Smooth muscle cell (in vitro differentiated cells): Measurements from ENCODE around the gene DSTN. TPM values are rescaled to one million over a fixed set of nuclear protein-coding genes. Genes with fewer than 3 reads are reported as not detected.

Source experiments
- DNase-seq: peaks from one replicate; lab custom pipeline; 2025; ENCODE audit not compliant: unreplicated experiment; lab: John Stamatoyannopoulos, UW
- H2AFZ ChIP-seq: fragments of 200-600 bp; sonication (generic); 2 replicates; pipeline ENCODE4 v1.6.0; 2016; ENCODE audit warnings: antibody characterized with exemption, low read depth, mild to moderate bottlenecking
- H3F3A ChIP-seq: fragments of 200-600 bp; sonication (generic); 2 replicates; pipeline ENCODE4 v1.6.0; 2017; ENCODE audit warnings: antibody characterized with exemption, low read depth
- H3K27ac ChIP-seq: fragments of 200-600 bp; sonication (generic); 2 replicates; pipeline ENCODE4 v1.5.1; 2016; ENCODE audit warnings: low read depth, mild to moderate bottlenecking
- H3K27me3 ChIP-seq: fragments of 200-600 bp; sonication (generic); 2 replicates; pipeline ENCODE4 v1.6.1; 2016; ENCODE audit warnings: low read depth, mild to moderate bottlenecking
- H3K36me3 ChIP-seq: fragments of 200-600 bp; sonication (generic); 2 replicates; pipeline ENCODE4 v1.5.1; 2016; ENCODE audit warnings: low read depth
- H3K4me1 ChIP-seq: fragments of 200-600 bp; sonication (generic); 2 replicates; pipeline ENCODE4 v1.5.1; 2016; ENCODE audit warnings: low read depth
- H3K4me2 ChIP-seq: fragments of 200-600 bp; sonication (generic); 2 replicates; pipeline ENCODE4 v1.6.0; 2016; ENCODE audit warnings: mild to moderate bottlenecking
- H3K4me3 ChIP-seq: fragments of 200-600 bp; sonication (generic); 2 replicates; pipeline ENCODE4 v1.5.1; 2016; ENCODE audit warnings: mild to moderate bottlenecking
- H3K79me2 ChIP-seq: fragments of 200-600 bp; sonication (generic); 2 replicates; pipeline ENCODE4 v1.6.0; 2016; ENCODE audit warnings: low read depth, mild to moderate bottlenecking
- H3K9ac ChIP-seq: fragments of 200-600 bp; sonication (generic); 2 replicates; pipeline ENCODE4 v1.6.0; 2016; ENCODE audit warnings: low read depth
- H3K9me3 ChIP-seq: fragments of 200-600 bp; sonication (generic); replicated peaks from 2 replicates; pipeline ENCODE4 v1.5.1; 2016; ENCODE audit warnings: low read depth
- H4K20me1 ChIP-seq: fragments of 200-600 bp; sonication (generic); 2 replicates; pipeline ENCODE4 v1.6.0; 2016; ENCODE audit warnings: low read depth
- WGBS: methylation state at CpG from one replicate; pipeline ENCODE4 v1.1.7; 2016; ENCODE audit warnings: low lambda C conversion rate; 5-methylcytosine and 5-hydroxymethylcytosine counted together
- polyA plus RNA-seq: library from polyadenylated mRNA; unstranded; fragments of >200 nt; fragmentation: Nextera tagmentation; extraction: Ambion mirVana; gene quantifications from 2 replicates; pipeline ENCODE4 v1.2.1, GENCODE V29; 2016
- total RNA-seq: library from RNA; depleted of rRNA; stranded (reverse); fragments of >200 nt; gene quantifications from 2 replicates; pipeline ENCODE4 v1.2.3, GENCODE V29; 2014
- TF ChIP-seq, protein P1 (sequence below): fragments of 200-600 bp; sonication (generic); IDR thresholded peaks from 2 replicates; pipeline ENCODE4 v1.5.1; 2017; ENCODE audit warnings: borderline replicate concordance, mild to moderate bottlenecking, antibody characterized with exemption; ENCODE audit not compliant: insufficient read depth, poor library complexity, severe bottlenecking

DSTN gene
- total and polyA plus RNA-seq, 2 experiments from 2014 or later = 486 to 534 TPM

DNA sequence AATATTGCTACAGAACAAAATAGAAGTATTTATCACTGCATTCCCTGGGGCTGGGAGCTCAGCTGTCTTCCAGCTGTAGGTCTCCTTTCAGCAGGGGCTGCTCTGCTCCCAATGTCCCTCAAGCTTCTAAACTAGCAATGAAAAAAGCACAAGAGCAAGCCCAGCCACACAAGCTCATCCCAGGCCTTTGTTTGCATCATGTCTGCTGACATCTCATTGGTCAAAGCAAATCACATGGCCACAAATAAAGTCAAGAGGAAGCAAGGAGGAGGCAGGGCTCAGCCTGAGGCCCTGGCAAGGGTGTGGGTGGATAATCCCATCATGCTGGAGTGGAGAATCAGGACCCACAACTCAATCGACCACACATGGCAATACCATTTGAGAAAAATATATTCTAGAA lies 36.5 kb upstream of the DSTN start:
- peak overlapping the region; percentile 35 for H2AFZ ChIP-seq
- no peaks in the 10 kb centered on the region for H3K27me3 ChIP-seq
- H3K4me3 ChIP-seq = no peak overlapping the region
- H3K9me3 ChIP-seq = no peaks in the 10 kb centered on the region
- peak overlapping the region; percentile 44 for H3K4me2 ChIP-seq
- no peak overlapping the region for H3K27ac ChIP-seq
- no peak overlapping the region for H3K9ac ChIP-seq
- peaks cover 8% of the 10 kb centered on the region for H3K4me1 ChIP-seq
- 10% methylated on average over 1 of the region's 1 CpG for whole genome bisulfite sequencing
- H3K36me3 ChIP-seq = no peaks in the 10 kb centered on the region
- peaks cover 4% of the 10 kb centered on the region for H3F3A ChIP-seq
- H4K20me1 ChIP-seq = no peaks in the 10 kb centered on the region
- DNase-seq = no peak
- no peaks in the 10 kb centered on the region for H3K79me2 ChIP-seq
- TF ChIP-seq, protein P1, sequence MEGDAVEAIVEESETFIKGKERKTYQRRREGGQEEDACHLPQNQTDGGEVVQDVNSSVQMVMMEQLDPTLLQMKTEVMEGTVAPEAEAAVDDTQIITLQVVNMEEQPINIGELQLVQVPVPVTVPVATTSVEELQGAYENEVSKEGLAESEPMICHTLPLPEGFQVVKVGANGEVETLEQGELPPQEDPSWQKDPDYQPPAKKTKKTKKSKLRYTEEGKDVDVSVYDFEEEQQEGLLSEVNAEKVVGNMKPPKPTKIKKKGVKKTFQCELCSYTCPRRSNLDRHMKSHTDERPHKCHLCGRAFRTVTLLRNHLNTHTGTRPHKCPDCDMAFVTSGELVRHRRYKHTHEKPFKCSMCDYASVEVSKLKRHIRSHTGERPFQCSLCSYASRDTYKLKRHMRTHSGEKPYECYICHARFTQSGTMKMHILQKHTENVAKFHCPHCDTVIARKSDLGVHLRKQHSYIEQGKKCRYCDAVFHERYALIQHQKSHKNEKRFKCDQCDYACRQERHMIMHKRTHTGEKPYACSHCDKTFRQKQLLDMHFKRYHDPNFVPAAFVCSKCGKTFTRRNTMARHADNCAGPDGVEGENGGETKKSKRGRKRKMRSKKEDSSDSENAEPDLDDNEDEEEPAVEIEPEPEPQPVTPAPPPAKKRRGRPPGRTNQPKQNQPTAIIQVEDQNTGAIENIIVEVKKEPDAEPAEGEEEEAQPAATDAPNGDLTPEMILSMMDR = no peak

DNA sequence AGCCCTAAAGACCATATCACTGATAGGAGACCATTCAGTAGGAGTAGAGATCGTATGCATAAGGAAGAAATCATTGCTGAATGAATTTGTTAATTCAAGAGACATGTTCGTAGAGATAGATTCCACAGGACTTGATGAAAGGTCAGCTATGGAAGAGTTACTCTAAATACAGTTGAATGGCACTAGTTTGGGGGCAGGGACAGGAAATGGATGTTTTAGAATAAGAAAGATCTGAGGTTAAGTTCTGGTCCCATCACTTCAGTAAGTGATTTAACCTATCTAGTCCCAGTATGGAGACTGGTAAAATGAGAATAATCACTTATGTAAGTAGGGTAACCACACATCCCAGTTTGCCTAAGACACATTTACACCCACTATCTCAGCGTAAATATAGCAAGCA lies 35.8 kb upstream of the DSTN start:
- TF ChIP-seq, protein P1 = no peak
- H2AFZ ChIP-seq = no peak overlapping the region
- H3F3A ChIP-seq = peaks cover 4% of the 10 kb centered on the region
- DNase-seq = no peak
- H3K27ac ChIP-seq = no peak overlapping the region
- H3K9me3 ChIP-seq = no peaks in the 10 kb centered on the region
- no peaks in the 10 kb centered on the region for H3K27me3 ChIP-seq
- H3K36me3 ChIP-seq = no peaks in the 10 kb centered on the region
- peak overlapping the region; percentile 44 for H3K4me2 ChIP-seq
- 84% methylated on average over 3 of the region's 3 CpGs for WGBS
- no peak overlapping the region for H3K4me3 ChIP-seq
- peaks cover 8% of the 10 kb centered on the region for H3K4me1 ChIP-seq
- H4K20me1 ChIP-seq = no peaks in the 10 kb centered on the region
- no peaks in the 10 kb centered on the region for H3K79me2 ChIP-seq
- no peak overlapping the region for H3K9ac ChIP-seq

DNA sequence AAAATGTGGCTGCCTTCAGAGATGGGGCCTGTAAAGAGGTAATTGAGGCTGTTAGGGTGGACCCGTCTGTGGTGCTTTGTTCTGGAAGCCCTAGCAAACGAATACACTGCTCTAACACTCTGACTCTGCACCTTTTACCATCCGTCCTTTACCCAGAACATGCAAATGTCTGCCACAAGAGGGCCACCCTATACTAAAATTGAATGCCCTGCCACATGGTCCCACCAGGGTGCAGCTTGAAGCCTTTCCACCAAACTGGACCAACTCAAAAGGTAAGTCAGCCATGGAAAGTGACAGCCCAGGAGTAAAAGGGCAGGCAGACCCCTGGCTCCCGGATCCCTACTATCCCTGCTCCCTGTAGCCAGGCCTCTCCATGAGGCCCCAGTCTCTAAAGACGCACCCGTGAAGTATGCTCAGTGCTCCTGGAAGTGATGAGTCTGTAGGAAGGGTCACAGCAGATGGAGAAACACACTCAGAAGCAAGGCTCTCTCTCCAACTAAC lies 32.9 kb upstream of the DSTN start:
- H3K4me1 ChIP-seq = no peaks in the 10 kb centered on the region
- no peaks in the 10 kb centered on the region for H3F3A ChIP-seq
- H3K9ac ChIP-seq = no peak overlapping the region
- H2AFZ ChIP-seq = no peak overlapping the region
- peak; percentile 24 for DNase-seq
- no peak overlapping the region for H3K4me3 ChIP-seq
- TF ChIP-seq, protein P1 = peak; percentile 90
- H3K9me3 ChIP-seq = no peaks in the 10 kb centered on the region
- no peaks in the 10 kb centered on the region for H3K36me3 ChIP-seq
- WGBS = 23% methylated on average over 6 of the region's 6 CpGs
- H3K27ac ChIP-seq = no peak overlapping the region
- no peak overlapping the region for H3K4me2 ChIP-seq
- no peaks in the 10 kb centered on the region for H3K27me3 ChIP-seq
- H4K20me1 ChIP-seq = no peaks in the 10 kb centered on the region
- H3K79me2 ChIP-seq = no peaks in the 10 kb centered on the region

DNA sequence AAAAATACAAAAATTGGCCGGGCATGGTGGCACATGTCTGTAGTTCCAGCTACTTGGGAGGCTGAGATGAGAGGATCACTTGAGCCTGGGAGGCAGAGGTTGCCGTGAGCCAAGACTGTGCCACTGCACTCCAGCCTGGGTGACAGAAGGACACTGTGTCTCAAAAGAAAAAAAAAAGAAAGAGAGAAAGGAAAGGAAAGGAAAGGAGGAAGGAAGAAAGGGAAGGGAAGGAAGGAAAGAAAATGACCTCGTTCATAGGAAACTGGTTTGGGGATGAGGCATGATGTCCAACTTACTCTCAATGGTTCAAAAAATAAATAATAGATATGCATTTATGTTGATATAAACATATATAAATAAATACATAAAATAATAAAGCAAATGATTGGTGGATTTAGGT lies 31.9 kb upstream of the DSTN start:
- H4K20me1 ChIP-seq = no peaks in the 10 kb centered on the region
- no peaks in the 10 kb centered on the region for H3K4me1 ChIP-seq
- DNase-seq = no peak
- no peak overlapping the region for H3K4me3 ChIP-seq
- H3K4me2 ChIP-seq = no peak overlapping the region
- 94% methylated on average over 3 of the region's 3 CpGs for WGBS
- H3K27ac ChIP-seq = no peak overlapping the region
- H3K9ac ChIP-seq = no peak overlapping the region
- TF ChIP-seq, protein P1 = no peak
- no peaks in the 10 kb centered on the region for H3K9me3 ChIP-seq
- H3K27me3 ChIP-seq = no peaks in the 10 kb centered on the region
- no peaks in the 10 kb centered on the region for H3K36me3 ChIP-seq
- no peaks in the 10 kb centered on the region for H3K79me2 ChIP-seq
- no peak overlapping the region for H2AFZ ChIP-seq
- peaks cover 6% of the 10 kb centered on the region for H3F3A ChIP-seq
